Smooth muscle cell of the brain vasculature (primary cell): ENCODE results near the gene OTOR.

ENCODE experiments used
- DNase-seq: peaks from one replicate; pipeline ENCODE4 v3.0.0-alpha.2; 2012; ENCODE audit warnings: low read depth, low spot score

The OTOR gene

GRCh38 chr20:16748308-16748900 lies at the start of gene OTOR:
Gene OTOR, plus strand, starts transcription at chr20:16748358. Its CDS starts 44 bp downstream, at chr20:16748402.
- DNase-seq = no peak

DNA sequence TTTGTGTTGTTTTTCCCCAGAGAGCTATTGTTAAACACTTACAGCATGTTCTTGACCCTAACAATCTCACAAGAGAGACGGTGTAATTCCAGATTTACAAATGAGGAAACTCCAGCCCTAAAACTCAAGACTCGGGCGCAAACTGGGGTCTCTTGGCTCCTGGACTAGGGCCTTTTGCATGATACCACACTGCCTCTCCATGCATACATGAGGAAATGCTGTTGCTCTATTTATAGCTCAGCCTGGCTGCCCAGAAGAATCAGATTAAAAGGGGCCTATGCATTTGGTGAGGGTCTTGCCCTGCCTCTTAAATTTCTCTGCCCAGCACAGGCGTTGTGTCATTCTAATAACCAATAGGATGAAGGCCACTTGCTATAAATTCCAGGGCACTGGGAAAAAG lies 48.9 kb upstream of the OTOR start:
- no peak for DNase-seq

GRCh38 chr20:16701296-16701695 lies 46.9 kb upstream of the OTOR start:
- no peak for DNase-seq

DNA sequence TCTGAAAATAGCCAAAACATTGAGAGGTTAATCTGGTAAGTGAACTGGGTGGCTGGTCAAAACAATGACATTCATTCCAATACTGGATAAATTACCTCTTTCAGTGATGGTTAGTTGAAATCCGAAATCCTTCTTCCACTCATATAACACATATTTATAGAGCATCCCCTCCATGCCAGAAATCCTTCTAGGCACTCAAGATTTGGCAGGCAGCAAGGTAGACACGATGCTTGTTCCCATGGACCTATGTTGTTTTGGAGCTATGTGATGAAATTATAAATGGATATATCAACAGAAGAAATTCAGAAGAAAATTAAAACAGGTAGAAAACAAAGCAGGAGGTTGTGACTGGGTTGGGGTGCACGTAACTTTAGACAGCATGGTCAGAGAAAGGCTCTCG lies 44.6 kb upstream of the OTOR start:
- no peak for DNase-seq

DNA sequence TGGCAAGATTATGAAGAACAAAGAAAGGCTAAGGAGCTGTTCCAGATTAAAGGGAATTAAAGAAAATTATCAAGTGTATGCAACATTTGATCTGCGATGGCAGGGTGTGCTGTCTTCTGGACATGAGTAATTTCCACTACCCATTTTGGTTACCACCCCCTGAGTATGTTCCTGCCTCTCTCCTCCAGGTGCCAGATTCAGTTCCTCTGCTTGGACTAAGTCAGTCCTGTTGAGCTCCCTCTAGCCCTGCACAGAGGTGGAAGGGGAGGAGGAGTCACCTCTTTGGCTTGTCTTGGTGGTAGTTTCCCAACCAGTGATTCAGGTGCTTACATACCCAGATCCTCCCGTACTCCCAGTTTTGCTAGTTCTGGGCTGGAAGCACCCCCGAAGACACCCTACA lies 40.5 kb upstream of the OTOR start:
- DNase-seq = no peak

- DNase-seq = no peak
Measured at GRCh38 chr20:16708602-16709001, 39.6 kb upstream of the OTOR start.

- DNase-seq = no peak
Measured at GRCh38 chr20:16709017-16709416, 39.1 kb upstream of the OTOR start.

DNA sequence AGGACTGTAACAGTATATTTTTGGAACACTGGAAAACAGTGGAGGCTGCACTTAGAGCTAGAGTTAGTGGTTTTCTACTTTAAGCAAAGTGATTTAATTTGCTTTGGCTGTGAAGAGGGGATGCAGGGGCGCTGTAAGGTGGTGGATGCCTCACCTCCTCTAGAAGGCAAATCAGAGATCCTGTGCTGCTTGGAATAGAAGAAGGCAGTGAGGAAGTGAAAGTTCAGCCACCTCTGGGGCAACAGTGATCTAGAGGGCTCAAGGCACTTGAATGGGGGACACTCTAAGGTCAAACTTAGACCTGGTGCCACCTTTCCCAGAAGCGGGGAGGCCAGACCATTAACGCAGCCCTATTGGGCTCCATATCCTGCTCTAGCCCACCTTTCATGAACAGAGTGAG lies 37.4 kb upstream of the OTOR start:
- no peak for DNase-seq

- no peak for DNase-seq
Measured at GRCh38 chr20:16711661-16712258, 36.4 kb upstream of the OTOR start.

- no peak for DNase-seq
Measured at GRCh38 chr20:16712511-16712947, 35.6 kb upstream of the OTOR start.

DNA sequence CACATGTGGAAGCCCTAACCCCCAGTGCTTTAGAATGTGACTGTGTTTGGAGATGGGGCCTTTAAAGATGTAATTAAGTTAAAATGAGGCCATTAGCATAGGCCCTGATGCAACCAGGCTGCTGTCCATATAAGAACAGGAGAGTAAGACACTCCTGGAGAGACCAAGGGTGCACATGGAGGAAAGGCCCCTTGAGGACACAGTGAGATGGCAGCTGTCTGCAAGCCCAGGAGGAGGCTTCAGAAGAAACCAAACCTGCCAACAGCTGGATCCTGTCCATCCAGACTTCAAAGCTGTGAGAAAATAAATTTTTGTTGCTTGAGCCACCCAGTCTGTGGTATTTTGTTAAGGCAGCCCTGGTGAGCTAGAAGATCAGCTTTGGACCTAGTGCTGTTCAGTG lies 35.1 kb upstream of the OTOR start:
- no peak for DNase-seq

- no peak for DNase-seq
Measured at GRCh38 chr20:16714242-16714641, 33.9 kb upstream of the OTOR start.

GRCh38 chr20:16714751-16715150 lies 33.4 kb upstream of the OTOR start:
- DNase-seq = no peak

- no peak for DNase-seq
Measured at GRCh38 chr20:16719421-16719820, 28.7 kb upstream of the OTOR start.

- no peak for DNase-seq
Measured at GRCh38 chr20:16729080-16729479, 19.1 kb upstream of the OTOR start.

GRCh38 chr20:16729565-16730460 lies 18.3 kb upstream of the OTOR start, which contains the start of gene SNRPB2:
Gene SNRPB2, plus strand, starts transcription at chr20:16730026. Its CDS starts 1,677 bp downstream, at chr20:16731703.
- DNase-seq = peak; percentile 87

GRCh38 chr20:16732506-16733152 lies 15.5 kb upstream of the OTOR start:
- no peak for DNase-seq

DNA sequence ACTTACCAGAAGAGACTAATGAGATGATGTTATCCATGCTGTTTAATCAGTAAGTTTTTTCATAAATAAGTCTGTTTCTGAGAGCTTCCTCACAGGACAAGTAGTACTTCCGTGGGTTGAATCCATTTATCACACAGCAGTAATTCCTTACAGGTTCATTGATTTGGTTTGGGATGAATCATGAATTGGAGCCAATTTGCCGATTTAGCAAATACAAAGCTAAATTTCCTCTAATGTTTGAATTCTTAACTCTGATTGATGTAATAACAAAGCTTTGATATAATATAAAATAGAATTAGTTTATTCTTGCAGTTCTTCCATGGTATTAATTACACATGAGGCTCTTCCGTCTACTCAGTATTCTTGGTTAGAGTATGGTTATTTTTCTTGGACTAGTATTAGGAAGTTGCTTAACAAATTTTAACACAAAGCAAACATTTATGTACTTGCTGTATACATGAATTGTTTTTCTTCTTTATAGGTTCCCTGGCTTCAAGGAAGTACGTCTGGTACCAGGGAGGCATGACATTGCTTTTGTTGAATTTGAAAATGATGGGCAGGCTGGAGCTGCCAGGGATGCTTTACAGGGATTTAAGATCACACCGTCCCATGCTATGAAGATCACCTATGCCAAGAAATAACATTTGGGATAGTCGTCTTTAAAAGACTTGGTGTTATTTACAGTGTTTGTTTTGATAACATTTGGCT lies 7.6 kb upstream of the OTOR start:
- no peak for DNase-seq

- DNase-seq = no peak
Measured at GRCh38 chr20:16744178-16744807, 3.9 kb upstream of the OTOR start.

- no peak for DNase-seq
Measured at GRCh38 chr20:16745204-16745603, 3.0 kb upstream of the OTOR start.

DNA sequence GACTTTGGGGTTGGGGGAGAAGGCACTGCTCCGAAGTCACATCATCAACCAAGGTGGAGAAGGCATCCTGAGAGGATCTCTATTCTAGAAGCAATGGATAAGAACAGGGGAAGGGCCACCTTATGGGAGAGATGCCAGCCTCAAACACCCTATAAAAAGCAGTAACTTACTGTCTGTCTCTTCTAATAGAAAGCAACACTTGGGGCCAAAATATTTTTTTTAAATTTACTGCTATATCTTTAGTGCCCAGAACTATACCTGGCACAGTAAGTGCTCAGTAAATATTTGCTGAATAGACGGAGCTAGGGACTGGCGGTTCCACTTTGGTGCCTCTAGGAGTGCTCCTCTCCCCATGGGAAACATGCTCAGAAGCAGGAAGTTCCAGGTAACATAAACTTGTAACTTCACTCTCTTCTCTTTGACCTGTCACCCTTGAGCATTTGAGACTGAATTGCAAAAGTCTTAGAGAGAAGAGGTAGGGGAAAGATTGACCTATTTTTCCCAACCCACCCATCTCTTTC lies 807 bp upstream of the OTOR start:
- no peak for DNase-seq
